ENCODE measurements around the gene SPAG6. TPM values are rescaled to one million over a fixed set of nuclear protein-coding genes. Genes with fewer than 3 reads are reported as not detected.

SPAG6 gene
- total RNA-seq (2021) (0.30 to 0.74 TPM in 2 of 3 replicates, not detected in the other), Bru-seq, nascent RNA (percentile 8 among the genes with signal in this experiment)
- long read RNA-seq, experiment 1: 0 reads
- long read RNA-seq, experiment 2: 0 reads
- long read RNA-seq, experiment 3: 0 reads

- ATAC-seq: peak; percentile 59
- ChIA-PET POLR2A (interaction anchor here (0.8 to 1.4 kb wide), 2 partner anchors 29 to 41 kb away, joined by 3 to 6 read pairs; partner anchors contain the start of gene COMMD3), CTCF (interaction anchor here (1.1 to 1.5 kb wide), 3 partner anchors 92 to 352 kb away, joined by 3 to 4 read pairs (median 3); no protein-coding TSS in a partner anchor)
- TF ChIP-seq ZNF138 (CRISPR knock-in tag; conservative IDR thresholded peaks at IDR 0.05) (peak; percentile 84), ESRRA (CRISPR knock-in tag; IDR thresholded peaks at IDR 0.05; ENCODE audit: borderline replicate concordance) (peak; percentile 73; the same call in 1 of the 2 replicates), IRF2 (CRISPR knock-in tag; IDR thresholded peaks at IDR 0.05; ENCODE audit: borderline replicate concordance, low read depth) (no peak), SP1 (CRISPR knock-in tag; conservative IDR thresholded peaks at IDR 0.05) (peak; percentile 55), SMAD3 (CRISPR knock-in tag; IDR thresholded peaks at IDR 0.05; ENCODE audit: borderline replicate concordance) (0 out of 2 replicates have a peak, but pooled peaks have one; percentile 28), PRDM15 (CRISPR knock-in tag; IDR thresholded peaks at IDR 0.05) (no peak), MAX (CRISPR knock-in tag; IDR thresholded peaks at IDR 0.05) (peak; percentile 99), ZNF532 (CRISPR knock-in tag; IDR thresholded peaks at IDR 0.05; ENCODE audit: borderline replicate concordance) (no peak), NFYB (CRISPR knock-in tag; conservative IDR thresholded peaks at IDR 0.05; ENCODE audit: low read depth) (no peak), RORB (CRISPR knock-in tag; IDR thresholded peaks at IDR 0.05) (no peak), EMX1 (CRISPR knock-in tag; IDR thresholded peaks at IDR 0.05) (no peak), ERG (CRISPR knock-in tag; IDR thresholded peaks at IDR 0.05) (no peak), CREM (CRISPR knock-in tag; IDR thresholded peaks at IDR 0.05) (peak; percentile 93), HMGA2 (CRISPR knock-in tag; IDR thresholded peaks at IDR 0.05) (no peak), E2F1 (CRISPR knock-in tag; IDR thresholded peaks at IDR 0.05) (peak; percentile 88), TP53 (CRISPR knock-in tag; IDR thresholded peaks at IDR 0.05) (peak; percentile 93), ZNF317 (CRISPR knock-in tag; IDR thresholded peaks at IDR 0.05; ENCODE audit: borderline replicate concordance, low read depth) (0 out of 2 replicates have a peak, but pooled peaks have one; percentile 58), ZNF396 (CRISPR knock-in tag; IDR thresholded peaks at IDR 0.05; ENCODE audit: borderline replicate concordance) (no peak), STAT6 (CRISPR knock-in tag; conservative IDR thresholded peaks at IDR 0.05; ENCODE audit: low read depth) (no peak), GABPB1 (CRISPR knock-in tag; IDR thresholded peaks at IDR 0.05) (no peak), JUN (CRISPR knock-in tag; IDR thresholded peaks at IDR 0.05) (0 out of 2 replicates have a peak, but pooled peaks have one; percentile 66), NFATC4 (CRISPR knock-in tag; IDR thresholded peaks at IDR 0.05) (no peak), MYBL2 (CRISPR knock-in tag; IDR thresholded peaks at IDR 0.05) (peak; percentile 97), ZNF219 (CRISPR knock-in tag; IDR thresholded peaks at IDR 0.05; ENCODE audit: borderline replicate concordance) (no peak)
Observed at GRCh38 chr10:22345301-22346095, at the start of gene SPAG6. Gene SPAG6 (plus strand): TSS chr10:22345496. CDS start chr10:22345612, 116 bp downstream.

More at GRCh38 chr10:22345301-22346095, at the start of gene SPAG6:
- peaks cover 7% of the 10 kb centered on the region; the same call in 1 of the 2 replicates for H3K4me1 Mint-ChIP-seq
- DNase-seq (ENCODE audit: low spot score): peak; percentile 86
- H3K36me3 Mint-ChIP-seq: no peaks in the 10 kb centered on the region
- no peaks in the 10 kb centered on the region for H3K9me3 Mint-ChIP-seq
- peaks cover 92% of the 10 kb centered on the region for H3K27me3 Mint-ChIP-seq (ENCODE audit: low read depth)
- H3K27ac Mint-ChIP-seq: no peak within 1 kb of the TSS
- peak within 1 kb of the TSS; percentile 69 for H3K4me3 Mint-ChIP-seq

Data from WTC11 (cell line).